ENCODE data around the gene SARDH. TPM values are rescaled to one million over a fixed set of nuclear protein-coding genes. Genes with fewer than 3 reads are reported as not detected.

Gene SARDH
- total and polyA plus RNA-seq, 4 experiments from 2014 or later, result 2.5 to 19.3 (median 11.4) TPM

DNA sequence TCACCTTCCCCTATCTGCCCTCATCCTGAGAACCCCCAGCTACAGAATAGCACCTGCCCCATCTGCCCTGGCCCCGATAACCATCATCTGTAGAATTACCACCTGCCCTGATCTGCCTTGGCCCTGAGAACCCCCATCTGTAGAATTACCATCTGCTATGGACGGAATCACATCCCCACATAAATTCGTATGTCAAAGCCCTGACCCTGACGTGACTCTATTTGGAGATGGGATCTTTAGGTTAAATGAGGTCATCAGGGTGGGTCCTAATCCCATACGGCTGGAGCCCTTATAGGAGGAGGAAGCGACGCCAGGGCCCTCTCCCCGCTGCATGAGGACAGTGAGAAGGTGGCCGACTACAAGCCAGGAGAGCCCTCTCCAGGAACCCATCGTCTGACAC is 32.6 kb downstream of the SARDH start:
- Mint-ChIP-seq H3K4me1 (peaks cover 26 to 57% (median 40%) of the 10 kb centered on the region in 4 donors), H3K4me3 (no peak overlapping the region), H3K36me3 (peaks cover 0 to 2% of the 10 kb centered on the region in 2 donors)

DNA sequence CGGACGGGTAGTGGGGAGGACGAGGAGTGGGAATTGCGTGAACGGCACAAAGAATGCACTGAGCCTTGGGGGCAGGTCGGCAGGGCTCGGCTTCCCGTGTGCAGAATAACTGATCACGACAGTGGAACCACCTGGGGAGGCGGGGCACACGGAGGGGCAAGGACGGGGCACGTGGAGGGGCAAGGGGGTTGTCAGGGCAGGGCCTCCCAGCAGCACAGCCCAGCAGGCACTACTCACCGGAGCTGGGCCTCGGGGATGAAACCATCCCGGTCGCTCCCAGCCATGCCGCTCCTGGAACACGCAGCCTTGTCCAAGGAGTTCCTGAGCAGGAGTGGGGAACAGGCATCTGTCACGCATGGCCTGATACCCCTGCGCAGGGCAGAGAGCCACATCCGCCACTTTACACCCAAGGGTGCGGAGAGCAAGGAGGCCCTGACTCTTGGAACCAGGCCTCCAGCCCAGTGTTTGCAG is 33.4 kb downstream of the SARDH start:
- Mint-ChIP-seq H3K36me3 (peaks cover 0 to 2% of the 10 kb centered on the region in 2 donors), H3K27ac (peak overlapping the region in 6 of 7 donors; percentile 32 to 96 (median 65)), H3K4me1 (peaks cover 29 to 64% (median 42%) of the 10 kb centered on the region in 4 donors), H3K4me3 (peak overlapping the region in 1 of 8 donors; percentile 42), H3K27me3 (no peaks in the 10 kb centered on the region), H3K9me3 (no peaks in the 10 kb centered on the region)
- peaks cover 55% of the 10 kb centered on the region for H3K4me1 ChIP-seq (ENCODE audit: insufficient read depth, low read length)
- intact Hi-C loops (cut with micrococcal nuclease), result no loop called here
- no peaks in the 10 kb centered on the region for H3K36me3 ChIP-seq (ENCODE audit: insufficient read depth, low read length)
- H3K27ac ChIP-seq (ENCODE audit: low read depth, low read length), result no peak overlapping the region
- no peak overlapping the region for H3K4me3 ChIP-seq (ENCODE audit: low read length in 2 of 2)
- CTCF ChIA-PET (ENCODE audit: partially characterized antibody), result no interaction called here
- H3K9me3 ChIP-seq (ENCODE audit: control insufficient read depth in 1 of 2, low read length in 2 of 2), result no peaks in the 10 kb centered on the region
- POLR2A ChIA-PET (ENCODE audit: partially characterized antibody), result no interaction called here
- DNase-seq, result peak in 1 of 5 donors; percentile 16
- H3K27me3 ChIP-seq (ENCODE audit: insufficient read depth, low read length), result no peaks in the 10 kb centered on the region

More for the DNA sequence above, 32.6 kb downstream of the SARDH start:
- Mint-ChIP-seq H3K27ac (peak overlapping the region; percentile 13 to 79 (median 50)), H3K27me3 (no peaks in the 10 kb centered on the region), H3K9me3 (no peaks in the 10 kb centered on the region)
- Histone ChIP-seq H3K27me3 (ENCODE audit: insufficient read depth, low read length) (no peaks in the 10 kb centered on the region), H3K27ac (ENCODE audit: low read depth, low read length) (no peak overlapping the region), H3K9me3 (ENCODE audit: control insufficient read depth in 1 of 2, low read length in 2 of 2) (no peaks in the 10 kb centered on the region), H3K4me1 (ENCODE audit: insufficient read depth, low read length) (peaks cover 53% of the 10 kb centered on the region), H3K4me3 (ENCODE audit: low read length in 2 of 2) (no peak overlapping the region), H3K36me3 (ENCODE audit: insufficient read depth, low read length) (no peaks in the 10 kb centered on the region)
- intact Hi-C loops (cut with micrococcal nuclease), result no loop called here
- ChIA-PET CTCF (ENCODE audit: partially characterized antibody) (no interaction called here), POLR2A (ENCODE audit: partially characterized antibody) (interaction anchor here (1.1 kb wide), 1 partner anchor 22 kb away, joined by 3 read pairs; no protein-coding TSS in a partner anchor)
- no peak for DNase-seq

DNA sequence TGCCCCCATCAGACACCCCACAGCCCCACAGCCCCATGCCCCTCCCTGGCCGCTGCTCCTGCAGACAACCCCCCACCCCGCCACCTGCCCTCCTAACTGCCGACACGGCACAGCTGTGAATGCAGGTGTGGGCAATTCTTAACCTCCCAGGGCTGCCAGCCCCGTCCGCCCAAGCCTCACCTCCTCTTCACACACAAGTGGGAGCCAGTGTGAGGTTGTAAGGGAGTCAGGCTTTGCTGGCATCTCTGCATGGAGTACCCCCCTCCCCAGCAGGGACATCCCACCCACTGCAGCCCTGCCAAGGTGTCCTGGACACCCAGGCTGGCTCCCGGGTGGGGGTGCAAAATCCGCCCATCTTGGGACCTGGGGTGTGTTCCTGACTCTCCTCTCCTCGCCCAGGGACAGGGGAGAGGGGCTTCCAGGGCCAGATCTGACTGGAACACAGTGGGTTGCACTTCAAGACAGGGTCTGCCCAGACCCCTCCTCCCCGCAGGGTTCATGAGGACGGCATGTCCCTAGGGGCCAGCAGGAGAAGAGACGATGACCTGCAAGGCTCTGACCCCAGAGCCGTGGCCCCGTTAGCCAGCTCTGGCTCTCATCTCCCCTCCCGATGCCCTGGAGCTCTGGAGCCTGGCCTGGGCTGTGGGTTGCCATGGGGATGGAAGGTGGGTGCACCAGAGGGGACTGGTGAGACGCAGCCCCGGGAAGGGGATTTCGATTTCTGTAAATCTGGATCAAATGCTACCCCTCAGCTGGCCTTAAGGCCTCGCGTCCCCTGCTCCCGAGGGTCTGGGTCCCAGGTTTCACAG is 34.4 kb downstream of the SARDH start:
- Histone ChIP-seq H3K4me1 (ENCODE audit: insufficient read depth, low read length) (peaks cover 52% of the 10 kb centered on the region), H3K4me3 (ENCODE audit: low read length in 2 of 2) (no peak overlapping the region), H3K36me3 (ENCODE audit: insufficient read depth, low read length) (no peaks in the 10 kb centered on the region), H3K9me3 (ENCODE audit: control insufficient read depth in 1 of 2, low read length in 2 of 2) (no peaks in the 10 kb centered on the region), H3K27me3 (ENCODE audit: insufficient read depth, low read length) (no peaks in the 10 kb centered on the region), H3K27ac (ENCODE audit: low read depth, low read length) (peak overlapping the region; percentile 74)
- Mint-ChIP-seq H3K9me3 (no peaks in the 10 kb centered on the region), H3K36me3 (peaks cover 0 to 2% of the 10 kb centered on the region in 2 donors), H3K27ac (peak overlapping the region; percentile 32 to 96 (median 79)), H3K4me3 (peak overlapping the region in 3 of 8 donors; percentile 41 to 65 (median 50)), H3K4me1 (peaks cover 26 to 66% (median 42%) of the 10 kb centered on the region in 4 donors), H3K27me3 (no peaks in the 10 kb centered on the region)
- ChIA-PET CTCF (ENCODE audit: partially characterized antibody) (no interaction called here), POLR2A (ENCODE audit: partially characterized antibody) (interaction anchor here (1.0 to 4.3 kb wide), 3 partner anchors 19 to 34 kb away, joined by 3 to 140 read pairs (median 59); no protein-coding TSS in a partner anchor)
- intact Hi-C loops (cut with micrococcal nuclease), result loop anchor here (2.0 kb wide), 1 partner anchor 47 kb away; no protein-coding TSS in a partner anchor
- peak in 1 of 5 donors; percentile 52 for DNase-seq

DNA sequence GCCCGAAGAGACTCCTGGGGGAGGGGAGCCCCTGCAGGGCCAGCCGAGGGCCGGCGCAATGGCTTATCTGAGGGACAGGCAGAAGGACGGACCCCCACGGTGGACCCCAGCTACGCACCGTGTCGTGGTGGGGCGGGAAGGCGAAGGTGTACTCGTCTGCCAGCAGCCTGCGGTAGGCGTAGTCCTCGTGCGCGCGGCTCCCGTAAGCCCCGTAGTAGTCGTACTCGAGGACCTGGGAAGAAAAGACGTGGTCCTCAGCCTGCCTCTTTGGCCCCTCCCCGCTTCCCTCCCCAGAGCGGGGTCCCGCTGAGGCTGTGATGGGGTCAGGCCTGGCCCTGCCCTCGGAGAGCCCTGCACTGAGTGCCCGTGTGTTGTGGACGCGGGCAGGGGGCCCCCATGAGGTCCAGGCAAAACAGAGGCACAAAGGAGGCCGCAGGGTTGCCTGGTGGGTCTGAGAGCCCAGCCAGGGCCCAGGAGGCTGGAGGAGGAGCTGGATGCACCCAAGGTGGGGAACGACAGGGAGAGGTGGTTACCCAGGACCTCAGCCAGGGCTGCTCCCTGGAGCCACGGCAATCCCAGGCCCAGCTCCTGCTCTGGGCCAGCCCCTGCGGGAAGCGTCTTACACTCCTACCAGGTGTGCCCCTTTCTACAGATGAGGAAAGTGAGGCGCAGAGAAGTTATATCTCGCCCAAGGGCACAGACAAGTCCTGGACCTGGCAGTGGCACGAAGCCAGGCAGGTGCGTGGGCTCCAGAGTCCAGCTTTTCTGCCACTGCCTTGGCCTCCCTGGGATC is 35.2 kb downstream of the SARDH start:
- Histone ChIP-seq H3K36me3 (ENCODE audit: insufficient read depth, low read length) (no peaks in the 10 kb centered on the region), H3K4me1 (ENCODE audit: insufficient read depth, low read length) (peaks cover 59% of the 10 kb centered on the region), H3K27me3 (ENCODE audit: insufficient read depth, low read length) (no peaks in the 10 kb centered on the region), H3K27ac (ENCODE audit: low read depth, low read length) (peak overlapping the region; percentile 74), H3K4me3 (ENCODE audit: low read length in 2 of 2) (peak overlapping the region; percentile 23 to 61), H3K9me3 (ENCODE audit: control insufficient read depth in 1 of 2, low read length in 2 of 2) (no peaks in the 10 kb centered on the region)
- Mint-ChIP-seq H3K4me3 (peak overlapping the region; percentile 83 to 93 (median 86)), H3K27me3 (no peaks in the 10 kb centered on the region), H3K27ac (peak overlapping the region; percentile 92 to 99 (median 96)), H3K9me3 (no peaks in the 10 kb centered on the region), H3K4me1 (peaks cover 33 to 73% (median 49%) of the 10 kb centered on the region in 4 donors), H3K36me3 (peaks cover 0 to 2% of the 10 kb centered on the region in 2 donors)
- CTCF ChIA-PET (ENCODE audit: partially characterized antibody), result interaction anchor here (2.3 to 3.1 kb wide), 2 partner anchors 19 to 24 kb away, joined by 12 to 13 read pairs; no protein-coding TSS in a partner anchor
- POLR2A ChIA-PET (ENCODE audit: partially characterized antibody), result interaction anchor here (0.9 to 4.3 kb wide), 9 partner anchors 9 to 461 kb away, joined by 3 to 140 read pairs (median 7); partner anchors contain the start of gene RNU6ATAC
- DNase-seq, result peak in 1 of 5 donors; percentile 9
- intact Hi-C loops (cut with micrococcal nuclease), result loop anchor here (1.0 to 2.0 kb wide), 2 partner anchors 20 to 46 kb away; no protein-coding TSS in a partner anchor

DNA sequence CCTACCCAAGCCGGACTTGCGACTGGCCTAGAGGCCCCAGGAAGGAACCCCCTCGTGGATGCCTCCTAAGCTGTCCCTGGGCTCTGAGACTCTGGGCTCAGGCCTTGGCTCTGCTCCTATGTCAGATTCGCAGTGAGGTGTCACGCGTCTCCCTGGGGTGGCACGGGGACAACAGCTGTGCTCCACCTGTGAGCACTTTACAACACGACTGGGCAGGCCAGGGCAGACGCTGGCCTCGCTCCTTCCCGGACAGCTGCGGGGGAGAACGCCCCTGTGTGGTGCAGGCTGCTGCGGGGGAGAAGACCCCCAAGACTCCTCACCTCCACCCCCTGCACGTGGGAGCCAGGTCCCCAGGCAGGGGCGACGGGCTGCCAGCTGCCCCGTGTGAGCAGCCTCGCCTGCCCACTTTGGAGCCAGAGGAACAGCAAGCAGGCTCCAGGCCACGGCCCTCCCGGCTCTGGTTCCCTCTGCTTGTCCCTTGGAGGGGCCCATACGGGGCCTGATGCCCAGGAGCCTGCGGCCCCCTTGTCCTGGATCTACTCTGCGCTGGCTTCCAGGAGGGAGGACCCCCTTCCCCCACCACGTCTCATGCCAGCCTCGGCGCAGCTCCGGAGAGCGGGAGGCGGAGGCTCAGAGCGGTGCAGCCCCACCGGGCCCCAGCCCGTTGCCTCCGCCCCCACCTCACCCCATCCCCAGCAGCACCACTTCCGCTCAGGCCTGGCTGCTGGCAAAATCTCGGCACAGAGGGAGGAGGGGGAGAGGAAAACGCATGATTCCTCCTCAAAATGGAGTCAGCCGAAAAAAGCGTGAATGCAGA is 36.0 kb downstream of the SARDH start:
- no peaks in the 10 kb centered on the region for H3K27me3 Mint-ChIP-seq
- H3K9me3 Mint-ChIP-seq, result no peaks in the 10 kb centered on the region
- H3K36me3 Mint-ChIP-seq, result peaks cover 0 to 2% of the 10 kb centered on the region in 2 donors
- peak overlapping the region; percentile 27 to 61 for H3K4me3 ChIP-seq (ENCODE audit: low read length in 2 of 2)
- H3K27ac Mint-ChIP-seq, result peak overlapping the region; percentile 96 to 99 (median 98)
- peak; percentile 69 to 81 (median 75) for DNase-seq
- H3K9me3 ChIP-seq (ENCODE audit: control insufficient read depth in 1 of 2, low read length in 2 of 2), result no peaks in the 10 kb centered on the region
- H3K27ac ChIP-seq (ENCODE audit: low read depth, low read length), result peak overlapping the region; percentile 74
- H3K36me3 ChIP-seq (ENCODE audit: insufficient read depth, low read length), result no peaks in the 10 kb centered on the region
- CTCF ChIA-PET (ENCODE audit: partially characterized antibody), result interaction anchor here (1.0 to 3.1 kb wide), 6 partner anchors 11 to 25 kb away, joined by 3 to 13 read pairs (median 7); no protein-coding TSS in a partner anchor
- peaks cover 65% of the 10 kb centered on the region for H3K4me1 ChIP-seq (ENCODE audit: insufficient read depth, low read length)
- POLR2A ChIA-PET (ENCODE audit: partially characterized antibody), result interaction anchor here (0.9 to 4.3 kb wide), 12 partner anchors 8 to 462 kb away, joined by 3 to 140 read pairs (median 5); partner anchors contain the start of gene RNU6ATAC
- peak overlapping the region; percentile 83 to 93 (median 89) for H3K4me3 Mint-ChIP-seq
- H3K27me3 ChIP-seq (ENCODE audit: insufficient read depth, low read length), result no peaks in the 10 kb centered on the region
- H3K4me1 Mint-ChIP-seq, result peaks cover 36 to 75% (median 53%) of the 10 kb centered on the region in 4 donors
- intact Hi-C loops (cut with micrococcal nuclease), result loop anchor here (1.0 to 2.0 kb wide), 2 partner anchors 19 to 45 kb away; no protein-coding TSS in a partner anchor

DNA sequence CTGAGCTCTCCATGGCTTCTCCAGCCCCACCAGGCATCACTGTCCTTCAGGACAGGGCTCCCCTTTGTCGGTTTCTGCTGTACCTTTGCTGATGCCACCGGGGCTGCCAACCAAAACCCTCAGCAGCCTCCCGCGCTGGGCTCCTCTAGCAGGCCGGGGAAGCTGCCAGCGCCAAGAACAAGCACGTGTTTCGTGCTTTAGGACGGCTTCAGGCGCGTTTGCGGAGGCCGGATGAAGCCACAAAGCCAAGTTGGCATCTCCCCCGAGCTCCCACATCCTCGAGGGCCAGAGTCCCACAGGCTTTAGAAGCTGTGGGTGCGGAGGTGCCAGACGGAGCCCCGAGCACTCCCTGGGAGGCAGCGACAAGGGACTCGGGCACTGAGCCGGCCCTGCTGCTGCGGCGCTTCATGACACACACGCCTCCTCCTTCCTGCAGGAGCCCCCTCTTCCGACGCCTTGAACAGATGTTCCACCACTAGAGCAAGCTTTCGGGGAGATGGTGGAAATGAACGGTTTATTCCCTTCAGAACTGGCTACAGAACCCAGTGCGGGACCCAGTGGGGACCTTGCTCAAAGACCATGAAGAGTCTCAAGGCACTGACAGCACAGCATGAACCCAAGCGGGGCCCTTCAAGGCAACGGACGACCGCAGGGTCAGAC is 36.7 kb downstream of the SARDH start:
- Mint-ChIP-seq H3K27me3 (no peaks in the 10 kb centered on the region), H3K4me1 (peaks cover 40 to 78% (median 59%) of the 10 kb centered on the region in 4 donors), H3K36me3 (peaks cover 0 to 2% of the 10 kb centered on the region in 2 donors), H3K9me3 (no peaks in the 10 kb centered on the region), H3K4me3 (peak overlapping the region; percentile 68 to 93 (median 84)), H3K27ac (peak overlapping the region; percentile 96 to 99 (median 98))
- Histone ChIP-seq H3K4me3 (ENCODE audit: low read length in 2 of 2) (peak overlapping the region; percentile 27 to 61), H3K36me3 (ENCODE audit: insufficient read depth, low read length) (no peaks in the 10 kb centered on the region), H3K4me1 (ENCODE audit: insufficient read depth, low read length) (peaks cover 66% of the 10 kb centered on the region), H3K9me3 (ENCODE audit: control insufficient read depth in 1 of 2, low read length in 2 of 2) (no peaks in the 10 kb centered on the region), H3K27me3 (ENCODE audit: insufficient read depth, low read length) (no peaks in the 10 kb centered on the region), H3K27ac (ENCODE audit: low read depth, low read length) (peak overlapping the region; percentile 74)
- ChIA-PET POLR2A (ENCODE audit: partially characterized antibody) (interaction anchor here (1.1 to 4.3 kb wide), 12 partner anchors 8 to 463 kb away, joined by 3 to 140 read pairs (median 6); partner anchors contain the start of gene RNU6ATAC), CTCF (ENCODE audit: partially characterized antibody) (interaction anchor here (1.0 to 3.1 kb wide), 7 partner anchors 10 to 37 kb away, joined by 3 to 13 read pairs (median 7); partner anchors contain the start of gene SARDH)
- intact Hi-C loops (cut with micrococcal nuclease), result no loop called here
- DNase-seq, result peak; percentile 44 to 73 (median 47)
